IPS DF 6.9 (cell line): Measurements from ENCODE around the gene TBC1D9.

Experiments used
- DNase-seq: peaks from one replicate; pipeline ENCODE4 v3.0.0-alpha.2; 2013; ENCODE audit warnings: low read depth, low spot score
- H3K27ac ChIP-seq: one replicate; pipeline ENCODE4 v1.5.1; 2013; ENCODE audit warnings: low read length, control low read depth
- H3K27me3 ChIP-seq: 2 replicates; pipeline ENCODE4 v1.6.1; 2013; ENCODE audit warnings: mild to moderate bottlenecking, low read length; ENCODE audit not compliant: control insufficient read depth, insufficient read depth
- H3K36me3 ChIP-seq: 2 replicates; pipeline ENCODE4 v1.6.1; 2013; ENCODE audit warnings: low read length; ENCODE audit not compliant: control insufficient read depth, insufficient read depth
- H3K4me1 ChIP-seq: 2 replicates; pipeline ENCODE4 v1.6.1; 2013; ENCODE audit warnings: low read length; ENCODE audit not compliant: control insufficient read depth, insufficient read depth
- H3K4me3 ChIP-seq: 2 replicates; pipeline ENCODE4 v1.5.1; 2013; ENCODE audit warnings: mild to moderate bottlenecking, low read length
- H3K9me3 ChIP-seq: 2 replicates; pipeline ENCODE4 v1.6.1; 2013; ENCODE audit warnings: low read length, inconsistent platforms; ENCODE audit not compliant: control insufficient read depth, insufficient read depth
- whole genome bisulfite sequencing: extraction: QIAGEN DNeasy Blood & Tissue Kit; methylation state at CpG from one replicate; pipeline ENCODE4 v1.1.7; 2013; ENCODE audit warnings: mixed read lengths, missing lambda C conversion rate; ENCODE audit not compliant: insufficient read length, insufficient coverage; 5-methylcytosine and 5-hydroxymethylcytosine counted together

The TBC1D9 gene

DNA sequence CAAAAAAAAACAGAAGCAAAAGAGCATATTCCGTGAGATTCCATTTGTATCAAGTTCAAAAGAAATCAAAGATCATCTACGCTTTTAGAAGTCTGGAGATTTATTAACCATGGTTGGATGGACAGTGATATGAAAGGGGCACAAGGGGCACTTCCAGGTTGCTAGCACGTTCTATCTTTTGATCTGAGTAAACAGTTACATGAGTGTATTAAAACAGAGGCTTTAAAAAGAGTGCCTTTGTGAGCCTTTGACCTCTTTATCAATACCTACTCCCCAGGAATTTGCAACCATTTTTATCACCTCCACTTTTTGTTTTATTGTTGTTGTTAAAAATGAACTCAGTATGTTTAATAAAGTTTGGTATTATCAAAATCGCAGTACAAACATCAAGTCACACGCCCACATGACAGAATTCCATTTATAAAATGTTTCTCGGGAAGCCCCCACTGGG lies 115.1 kb downstream of the TBC1D9 start:
- no peak for DNase-seq
- H3K4me3 ChIP-seq = no peak overlapping the region
- H3K4me1 ChIP-seq = peaks cover 1% of the 10 kb centered on the region
- H3K27ac ChIP-seq = no peak overlapping the region
- no peaks in the 10 kb centered on the region for H3K27me3 ChIP-seq
- no peaks in the 10 kb centered on the region for H3K9me3 ChIP-seq
- no CpG with 5 or more reads among the region's 6 CpGs for WGBS
- no peaks in the 10 kb centered on the region for H3K36me3 ChIP-seq

DNA sequence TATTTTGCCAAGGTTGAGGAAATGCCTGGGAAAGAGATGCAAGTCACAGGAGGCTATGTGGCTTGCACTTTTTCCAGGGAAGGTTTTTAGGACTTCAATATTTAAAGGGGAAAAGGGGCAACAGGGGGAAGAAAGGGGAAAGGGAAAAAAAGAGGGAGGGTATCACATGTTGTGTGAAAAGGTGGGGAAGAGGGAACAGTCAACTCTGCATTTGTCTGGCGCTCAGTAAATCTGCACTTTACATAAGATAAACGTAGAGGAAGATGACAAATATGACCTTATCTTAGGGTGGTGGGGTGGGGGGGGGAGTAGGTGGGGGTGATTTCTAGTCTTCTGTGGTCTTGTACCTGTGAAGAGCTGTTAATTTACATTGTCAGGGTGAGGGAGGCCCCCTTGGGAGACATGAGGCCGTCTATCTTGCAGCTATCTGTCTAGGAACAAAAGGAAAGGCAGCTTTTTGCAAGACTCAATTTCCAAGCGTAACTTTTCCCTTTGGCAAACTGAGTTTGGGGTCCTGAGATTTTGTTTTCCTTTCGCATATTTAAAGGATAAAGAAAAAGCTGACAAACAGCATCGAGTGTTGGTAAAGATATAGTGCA lies 115.9 kb downstream of the TBC1D9 start:
- Histone ChIP-seq H3K27me3 (no peaks in the 10 kb centered on the region), H3K4me3 (no peak overlapping the region), H3K27ac (no peak overlapping the region), H3K9me3 (no peaks in the 10 kb centered on the region), H3K4me1 (peaks cover 1% of the 10 kb centered on the region), H3K36me3 (no peaks in the 10 kb centered on the region)
- no peak for DNase-seq
- WGBS = no CpG with 5 or more reads among the region's 6 CpGs

DNA sequence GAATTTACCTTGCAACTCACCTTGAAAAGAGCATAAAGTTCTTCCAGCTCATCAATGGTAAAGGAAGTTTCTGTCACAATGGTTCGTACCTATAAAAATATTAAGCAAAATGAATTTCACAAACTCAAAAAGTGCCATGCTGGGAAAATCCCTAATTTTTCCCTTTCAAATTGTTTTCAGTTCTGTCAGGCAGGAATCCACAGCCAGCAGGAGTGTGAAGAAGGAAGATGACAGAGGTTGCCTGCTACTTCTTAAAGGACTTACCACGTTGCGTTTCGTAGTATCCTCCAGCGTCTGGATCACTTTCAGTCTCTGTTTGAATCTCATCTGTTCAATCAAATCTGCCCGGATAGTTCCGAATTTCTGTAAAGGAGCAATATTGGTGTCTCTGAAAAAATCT lies 117.1 kb downstream of the TBC1D9 start:
- Histone ChIP-seq H3K27me3 (no peaks in the 10 kb centered on the region), H3K36me3 (no peaks in the 10 kb centered on the region), H3K27ac (no peak overlapping the region), H3K4me3 (no peak overlapping the region), H3K9me3 (no peaks in the 10 kb centered on the region), H3K4me1 (peaks cover 1% of the 10 kb centered on the region; the same call in 1 of the 2 replicates)
- no CpG with 5 or more reads among the region's 7 CpGs for WGBS
- DNase-seq = no peak

DNA sequence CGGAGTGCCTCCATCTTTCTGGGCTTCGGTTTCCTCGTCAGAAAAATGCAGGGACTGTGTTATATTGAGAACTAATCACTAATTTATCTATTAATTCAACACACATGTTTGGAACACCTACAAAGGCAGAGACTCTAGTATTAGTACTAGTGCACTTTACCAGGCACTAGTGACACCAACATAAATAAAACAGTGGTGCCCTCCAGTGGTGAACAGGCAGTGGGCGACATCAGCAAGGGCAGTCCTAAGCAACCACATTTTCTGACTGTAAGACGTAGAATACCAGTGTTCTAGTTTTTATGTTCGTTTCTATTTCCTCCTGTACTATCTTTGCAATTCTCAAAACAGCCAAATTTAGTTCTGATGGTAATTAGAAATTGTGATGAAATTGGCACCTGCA lies 118.3 kb downstream of the TBC1D9 start:
- Histone ChIP-seq H3K9me3 (no peaks in the 10 kb centered on the region), H3K4me1 (peaks cover 1% of the 10 kb centered on the region; the same call in 1 of the 2 replicates), H3K4me3 (no peak overlapping the region), H3K27ac (no peak overlapping the region), H3K36me3 (no peaks in the 10 kb centered on the region), H3K27me3 (no peaks in the 10 kb centered on the region)
- WGBS = no CpG with 5 or more reads among the region's 6 CpGs
- no peak for DNase-seq

GRCh38 chr4:140635606-140636005 lies 120.6 kb downstream of the TBC1D9 start:
- no peak overlapping the region for H3K27ac ChIP-seq
- H3K4me1 ChIP-seq = no peaks in the 10 kb centered on the region
- H3K36me3 ChIP-seq = no peaks in the 10 kb centered on the region
- no CpG with 5 or more reads among the region's 6 CpGs for WGBS
- DNase-seq = no peak
- no peaks in the 10 kb centered on the region for H3K27me3 ChIP-seq
- no peak overlapping the region for H3K4me3 ChIP-seq
- H3K9me3 ChIP-seq = no peaks in the 10 kb centered on the region

GRCh38 chr4:140633951-140634350 lies 122.2 kb downstream of the TBC1D9 start:
- no peaks in the 10 kb centered on the region for H3K36me3 ChIP-seq
- no peaks in the 10 kb centered on the region for H3K27me3 ChIP-seq
- no peaks in the 10 kb centered on the region for H3K9me3 ChIP-seq
- H3K4me3 ChIP-seq = no peak overlapping the region
- DNase-seq = no peak
- H3K4me1 ChIP-seq = no peaks in the 10 kb centered on the region
- no peak overlapping the region for H3K27ac ChIP-seq
- WGBS = no CpG with 5 or more reads among the region's 10 CpGs

DNA sequence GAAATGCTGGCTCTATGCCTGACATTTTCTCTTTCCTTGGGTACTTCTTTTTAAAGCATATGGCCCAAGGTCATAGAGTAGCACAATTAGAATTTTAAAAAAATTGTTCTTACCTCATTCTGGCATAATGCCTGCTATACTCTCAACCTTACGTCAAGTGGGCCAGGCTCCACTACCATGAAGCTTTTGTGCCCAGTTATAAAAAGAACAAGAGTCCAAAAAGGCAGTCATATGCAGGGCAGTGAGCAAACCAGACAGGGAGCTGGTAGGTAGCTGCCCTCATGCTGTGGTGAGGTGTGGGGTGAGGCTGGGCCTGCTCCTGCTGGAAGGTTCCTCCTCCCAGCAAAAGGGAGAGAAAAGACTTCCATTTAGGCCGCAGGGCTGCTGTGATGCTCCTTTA lies 123.1 kb downstream of the TBC1D9 start:
- no peaks in the 10 kb centered on the region for H3K9me3 ChIP-seq
- no peaks in the 10 kb centered on the region for H3K36me3 ChIP-seq
- WGBS = no CpG with 5 or more reads among the region's 2 CpGs
- no peak for DNase-seq
- no peak overlapping the region for H3K4me3 ChIP-seq
- H3K27me3 ChIP-seq = no peaks in the 10 kb centered on the region
- H3K4me1 ChIP-seq = no peaks in the 10 kb centered on the region
- H3K27ac ChIP-seq = no peak overlapping the region

GRCh38 chr4:140630246-140630645 lies 125.9 kb downstream of the TBC1D9 start:
- no peak for DNase-seq
- no CpG with 5 or more reads among the region's 4 CpGs for WGBS
- H3K9me3 ChIP-seq = no peaks in the 10 kb centered on the region
- no peak overlapping the region for H3K27ac ChIP-seq
- H3K36me3 ChIP-seq = no peaks in the 10 kb centered on the region
- H3K27me3 ChIP-seq = no peaks in the 10 kb centered on the region
- no peaks in the 10 kb centered on the region for H3K4me1 ChIP-seq
- H3K4me3 ChIP-seq = no peak overlapping the region

DNA sequence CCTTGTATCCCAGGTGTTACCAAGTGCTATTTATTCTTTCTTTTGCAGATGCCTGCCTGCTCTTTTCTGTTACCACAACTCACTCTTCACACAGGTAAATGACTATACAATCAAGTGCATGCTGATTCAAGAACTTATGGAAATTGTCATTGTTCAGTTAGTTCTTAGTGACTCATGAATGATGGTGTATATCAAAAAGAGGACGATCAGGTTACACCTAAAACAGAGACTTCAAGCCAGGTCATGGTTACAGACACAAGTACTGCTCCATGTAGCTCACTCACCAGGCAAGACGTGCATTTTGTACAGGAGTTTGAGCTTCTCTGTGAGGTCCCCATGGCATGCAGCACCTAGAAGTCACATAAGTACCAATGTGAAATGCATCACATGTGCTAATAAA lies 128.2 kb downstream of the TBC1D9 start:
- Histone ChIP-seq H3K27me3 (no peaks in the 10 kb centered on the region), H3K9me3 (no peaks in the 10 kb centered on the region), H3K4me1 (no peaks in the 10 kb centered on the region), H3K4me3 (no peak overlapping the region), H3K36me3 (no peaks in the 10 kb centered on the region), H3K27ac (no peak overlapping the region)
- DNase-seq = no peak
- no CpG with 5 or more reads among the region's 2 CpGs for WGBS

GRCh38 chr4:140626661-140627376 lies 129.4 kb downstream of the TBC1D9 start:
- H3K36me3 ChIP-seq = no peaks in the 10 kb centered on the region
- no peaks in the 10 kb centered on the region for H3K9me3 ChIP-seq
- no peak overlapping the region for H3K4me3 ChIP-seq
- DNase-seq = no peak
- no peaks in the 10 kb centered on the region for H3K4me1 ChIP-seq
- no CpG with 5 or more reads among the region's 2 CpGs for WGBS
- no peak overlapping the region for H3K27ac ChIP-seq
- no peaks in the 10 kb centered on the region for H3K27me3 ChIP-seq
